Stimulated activated CD8-positive, alpha-beta memory T cell treated with anti-CD3 and anti-CD28 coated beads, Interleukin-2, amount 100 ng/mL, for 1 hour (primary cell): Measurements from ENCODE around the gene CHRNA3.
"Not testable (repeated sequence)": the region's sequence is repeated elsewhere in the genome, so short reads cannot be mapped to it uniquely, and the experiment has no call there.

Experiments
- DNase-seq, 2 donors: peaks; one replicate each; pipeline ENCODE4 v3.0.0-alpha.2; 2020; ENCODE audit warnings: low read depth in 2 of 2

Gene CHRNA3

DNA sequence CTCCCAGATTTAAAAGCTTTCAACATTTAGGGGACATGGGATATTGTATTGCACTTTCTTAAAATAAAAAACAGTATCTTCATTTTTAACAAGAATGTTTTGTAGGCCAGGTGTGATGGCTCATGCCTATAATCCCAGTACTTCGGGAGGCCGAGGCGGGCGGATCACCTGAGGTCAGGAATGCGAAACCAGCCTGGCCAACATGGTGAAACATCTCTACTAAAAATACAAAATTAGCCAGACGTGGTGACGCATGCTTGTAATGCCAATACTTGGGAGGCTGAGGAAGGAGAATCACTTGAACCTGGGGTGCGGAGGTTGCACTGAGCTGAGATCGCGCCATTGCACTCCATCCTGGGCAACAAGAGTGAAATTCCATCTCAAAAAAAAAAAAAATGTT lies 60.6 kb downstream of the CHRNA3 start:
- not testable (repeated sequence) for DNase-seq

DNA sequence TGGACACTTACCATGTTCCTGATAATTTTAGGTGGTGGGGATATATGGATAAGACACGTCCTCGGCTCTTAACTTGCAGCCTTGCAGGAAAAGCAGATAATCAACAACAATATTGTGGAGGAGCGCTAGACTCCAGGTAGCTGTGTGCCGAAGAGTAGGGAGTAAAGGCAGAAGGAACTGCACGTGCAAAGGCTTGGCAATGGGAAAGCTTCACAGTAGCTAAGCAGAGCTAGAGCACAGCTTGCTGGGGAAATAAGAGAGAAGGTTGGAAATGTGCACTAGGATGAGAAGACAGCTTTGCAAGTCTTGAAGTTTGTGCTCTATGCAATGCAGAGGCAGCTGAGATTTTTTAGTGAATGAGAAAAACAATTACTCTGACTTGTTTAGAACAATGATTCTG lies 68.2 kb downstream of the CHRNA3 start:
- no peak for DNase-seq

- DNase-seq = no peak
Observed at GRCh38 chr15:78551902-78552301, 68.9 kb downstream of the CHRNA3 start.

DNA sequence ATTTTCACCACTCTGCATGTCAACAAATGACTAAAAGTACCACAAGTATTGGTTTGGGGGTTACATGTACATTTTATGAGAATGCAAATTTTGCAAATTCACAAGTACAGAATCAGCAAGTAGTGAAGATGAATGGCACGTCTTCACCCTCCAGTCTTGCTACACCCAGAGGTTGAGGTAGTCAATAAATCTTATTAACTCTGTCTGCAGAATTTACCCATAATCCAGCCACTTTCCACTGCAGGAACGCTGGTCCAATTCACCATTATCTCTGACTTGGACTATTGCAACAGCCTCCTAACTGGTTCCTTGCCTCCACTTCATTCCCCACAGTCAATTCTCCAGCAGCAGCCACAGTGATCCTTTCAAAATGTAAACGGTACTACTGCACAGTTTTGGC lies 70.0 kb downstream of the CHRNA3 start:
- DNase-seq = no peak

- DNase-seq = no peak
Observed at GRCh38 chr15:78550194-78550593, 70.6 kb downstream of the CHRNA3 start.
